ENCODE measurements around the gene ZEB1. TPM values are rescaled to one million over a fixed set of nuclear protein-coding genes. Genes with fewer than 3 reads are reported as not detected.

Gene ZEB1
- total RNA-seq, 5 donors from 2014 or later (not counting 1 experiment from before 2014, with no cell fraction given) = 39.9 to 125 (median 48.4) TPM

DNA sequence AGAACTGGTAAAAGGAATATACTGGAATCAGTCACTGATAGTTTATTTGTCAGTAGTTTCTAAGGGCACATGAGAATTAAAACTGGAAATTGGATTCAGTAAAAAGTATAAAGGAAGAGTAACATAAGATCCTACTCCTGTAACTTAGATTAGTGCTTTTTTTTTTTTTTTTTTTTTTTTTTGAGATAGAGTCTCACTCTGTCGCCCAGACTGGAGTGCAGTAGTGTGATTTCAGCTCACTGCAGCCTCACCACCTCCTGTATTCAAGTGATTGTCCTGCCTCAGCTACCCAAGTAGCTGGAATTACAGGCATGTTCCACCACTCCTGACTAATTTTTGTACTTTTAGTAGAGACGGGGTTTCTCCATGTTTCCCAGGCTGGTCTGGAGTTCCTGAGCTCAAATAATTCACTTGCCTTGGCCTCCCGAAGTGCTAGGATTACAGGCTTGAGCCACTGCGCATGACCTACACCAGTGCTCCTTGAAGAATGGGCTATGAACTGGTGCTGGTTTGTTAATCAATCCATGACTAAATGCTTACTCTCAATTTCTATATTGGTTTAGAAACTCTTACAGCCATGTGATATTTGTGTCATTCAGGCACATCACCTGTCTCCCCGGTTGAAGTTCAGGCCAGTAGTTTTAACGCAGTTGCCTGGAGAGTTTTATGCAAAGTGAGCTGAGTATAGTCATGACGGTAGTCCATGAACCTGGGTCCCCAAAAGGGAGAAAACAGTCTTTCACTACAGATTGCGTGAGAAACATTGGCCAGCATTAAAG is 65.0 kb downstream of the ZEB1 start:
- Mint-ChIP-seq H3K27me3 (no peaks in the 10 kb centered on the region), H3K4me1 (peaks cover 38 to 46% (median 41%) of the 10 kb centered on the region in 3 donors), H3K27ac (no peak overlapping the region), H3K9me3 (no peaks in the 10 kb centered on the region), H3K36me3 (peaks cover 23% of the 10 kb centered on the region), H3K4me3 (no peak overlapping the region)
- Histone ChIP-seq H3K27ac (ENCODE audit: low read length) (no peak overlapping the region), H3K36me3 (ENCODE audit: control insufficient read depth in 2 of 2, extremely low read depth in 1 of 2, insufficient read depth in 1 of 2, low read length in 1 of 2) (peaks cover 0 to 5% of the 10 kb centered on the region in 2 donors), H3K4me1 (ENCODE audit: control insufficient read depth in 1 of 2, extremely low read depth in 1 of 2, insufficient read depth in 2 of 2, low read length in 2 of 2) (no peaks in the 10 kb centered on the region), H3K9me3 (no peaks in the 10 kb centered on the region), H3K27me3 (replicated peaks in 1 of 2; ENCODE audit: control insufficient read depth in 2 of 2, extremely low read depth in 1 of 2, insufficient read depth in 2 of 2, low read length in 1 of 2) (no peaks in the 10 kb centered on the region), H3K4me3 (ENCODE audit: control insufficient read depth in 1 of 2, extremely low read depth in 1 of 2, low read length in 1 of 2) (no peak overlapping the region)
- no CpG with 5 or more reads among the region's 8 CpGs for WGBS (ENCODE audit: insufficient coverage)
- POLR2A ChIA-PET = no interaction called here
- CTCF ChIA-PET = no interaction called here
- ATAC-seq (replicated peaks in 1 of 4) (peak in 1 of 4 experiments; percentile 19), DNase-seq (no peak)

DNA sequence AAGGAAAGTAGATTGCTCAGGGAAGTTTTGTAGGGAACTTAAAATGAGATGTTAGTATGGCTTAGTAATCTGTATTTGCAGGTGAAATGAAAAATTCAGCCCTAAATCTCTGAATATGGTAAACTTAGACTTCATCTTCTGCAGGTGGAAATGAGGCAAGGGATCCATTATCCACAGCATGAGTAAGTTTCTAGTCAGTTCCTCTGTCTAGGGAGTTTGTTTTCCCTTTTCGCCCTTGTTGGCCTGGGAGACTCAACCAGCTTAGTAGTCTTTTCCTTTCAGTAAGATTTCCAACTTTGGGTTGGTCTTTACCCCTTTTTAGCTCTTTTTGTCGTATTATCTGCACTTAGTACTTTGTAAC is 65.6 kb downstream of the ZEB1 start:
- Histone ChIP-seq H3K4me3 (ENCODE audit: control insufficient read depth in 1 of 2, extremely low read depth in 1 of 2, low read length in 1 of 2) (no peak overlapping the region), H3K27ac (ENCODE audit: low read length) (no peak overlapping the region), H3K9me3 (no peaks in the 10 kb centered on the region), H3K36me3 (ENCODE audit: control insufficient read depth in 2 of 2, extremely low read depth in 1 of 2, insufficient read depth in 1 of 2, low read length in 1 of 2) (peaks cover 0 to 7% of the 10 kb centered on the region in 2 donors), H3K27me3 (replicated peaks in 1 of 2; ENCODE audit: control insufficient read depth in 2 of 2, extremely low read depth in 1 of 2, insufficient read depth in 2 of 2, low read length in 1 of 2) (no peaks in the 10 kb centered on the region), H3K4me1 (ENCODE audit: control insufficient read depth in 1 of 2, extremely low read depth in 1 of 2, insufficient read depth in 2 of 2, low read length in 2 of 2) (no peaks in the 10 kb centered on the region)
- WGBS (ENCODE audit: insufficient coverage) = no CpG with 5 or more reads among the region's 2 CpGs
- ATAC-seq (replicated peaks in 1 of 4) = peak in 1 of 4 experiments; percentile 13
- H3K27ac Mint-ChIP-seq = no peak overlapping the region
- H3K4me3 Mint-ChIP-seq = no peak overlapping the region
- CTCF ChIA-PET = no interaction called here
- POLR2A ChIA-PET = no interaction called here
- H3K9me3 Mint-ChIP-seq = no peaks in the 10 kb centered on the region
- DNase-seq = no peak
- peaks cover 35 to 44% (median 36%) of the 10 kb centered on the region in 3 donors for H3K4me1 Mint-ChIP-seq
- H3K27me3 Mint-ChIP-seq = no peaks in the 10 kb centered on the region
- H3K36me3 Mint-ChIP-seq = peaks cover 28% of the 10 kb centered on the region

DNA sequence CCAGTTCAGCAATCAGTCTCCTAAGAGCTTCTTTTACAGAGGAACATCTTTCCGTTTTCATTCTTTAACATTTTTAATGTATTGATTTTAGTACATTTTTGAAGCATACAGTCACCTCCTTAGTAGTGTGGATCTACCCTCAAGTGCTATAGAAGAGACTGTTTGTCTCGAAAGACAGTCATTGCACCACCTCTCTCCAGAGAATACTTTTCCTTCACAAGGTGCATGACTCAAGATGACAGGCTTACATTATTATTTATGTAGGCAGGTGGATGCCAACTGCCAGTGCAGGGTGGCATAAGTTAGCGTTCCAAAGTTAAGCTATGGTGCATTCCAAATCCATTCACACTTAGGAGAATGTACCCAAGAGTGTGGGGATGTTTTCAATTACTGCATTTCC is 71.8 kb downstream of the ZEB1 start:
- Histone ChIP-seq H3K36me3 (ENCODE audit: control insufficient read depth in 2 of 2, extremely low read depth in 1 of 2, insufficient read depth in 1 of 2, low read length in 1 of 2) (peaks cover 0 to 12% of the 10 kb centered on the region in 2 donors), H3K27ac (ENCODE audit: low read length) (no peak overlapping the region), H3K4me3 (ENCODE audit: control insufficient read depth in 1 of 2, extremely low read depth in 1 of 2, low read length in 1 of 2) (no peak overlapping the region), H3K27me3 (replicated peaks in 1 of 2; ENCODE audit: control insufficient read depth in 2 of 2, extremely low read depth in 1 of 2, insufficient read depth in 2 of 2, low read length in 1 of 2) (no peaks in the 10 kb centered on the region), H3K4me1 (ENCODE audit: control insufficient read depth in 1 of 2, extremely low read depth in 1 of 2, insufficient read depth in 2 of 2, low read length in 2 of 2) (peaks cover 0 to 2% of the 10 kb centered on the region in 2 experiments), H3K9me3 (no peaks in the 10 kb centered on the region)
- no CpG with 5 or more reads among the region's 3 CpGs for WGBS (ENCODE audit: insufficient coverage)
- Mint-ChIP-seq H3K36me3 (peaks cover 36% of the 10 kb centered on the region), H3K27me3 (no peaks in the 10 kb centered on the region), H3K27ac (no peak overlapping the region), H3K4me3 (no peak overlapping the region), H3K4me1 (peaks cover 36 to 43% (median 42%) of the 10 kb centered on the region in 3 donors), H3K9me3 (no peaks in the 10 kb centered on the region)
- DNase-seq = no peak
- POLR2A ChIA-PET = no interaction called here
- CTCF ChIA-PET = no interaction called here
- no peak for ATAC-seq (replicated peaks in 1 of 4)

DNA sequence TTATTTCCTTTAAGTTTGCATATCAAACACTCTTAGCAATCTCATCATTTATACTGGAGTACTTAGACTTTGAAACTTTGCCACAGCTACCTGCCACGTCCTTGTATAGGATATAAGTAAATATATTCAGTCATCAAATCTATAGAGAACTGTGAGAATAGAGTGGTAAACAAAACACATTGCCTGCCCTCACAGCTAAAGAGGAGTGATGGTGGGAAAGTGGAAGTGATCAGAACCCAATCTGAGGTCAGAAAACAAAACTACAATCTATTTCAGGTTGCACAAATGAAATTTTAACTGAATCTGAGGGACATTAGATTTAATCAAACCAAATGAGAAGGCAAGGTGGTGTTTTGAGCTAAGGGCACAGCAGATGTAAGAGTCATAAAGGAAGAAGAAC is 74.8 kb downstream of the ZEB1 start:
- Histone ChIP-seq H3K4me1 (ENCODE audit: control insufficient read depth in 1 of 2, extremely low read depth in 1 of 2, insufficient read depth in 2 of 2, low read length in 2 of 2) (peaks cover 0 to 2% of the 10 kb centered on the region in 2 experiments), H3K27me3 (replicated peaks in 1 of 2; ENCODE audit: control insufficient read depth in 2 of 2, extremely low read depth in 1 of 2, insufficient read depth in 2 of 2, low read length in 1 of 2) (no peaks in the 10 kb centered on the region), H3K4me3 (ENCODE audit: control insufficient read depth in 1 of 2, extremely low read depth in 1 of 2, low read length in 1 of 2) (no peak overlapping the region), H3K36me3 (ENCODE audit: control insufficient read depth in 2 of 2, extremely low read depth in 1 of 2, insufficient read depth in 1 of 2, low read length in 1 of 2) (peaks cover 0 to 8% of the 10 kb centered on the region in 2 donors), H3K27ac (ENCODE audit: low read length) (no peak overlapping the region), H3K9me3 (no peaks in the 10 kb centered on the region)
- no peaks in the 10 kb centered on the region for H3K9me3 Mint-ChIP-seq
- DNase-seq (no peak), ATAC-seq (replicated peaks in 1 of 4) (no peak)
- H3K4me1 Mint-ChIP-seq = peaks cover 45 to 57% (median 47%) of the 10 kb centered on the region in 3 donors
- H3K36me3 Mint-ChIP-seq = peaks cover 28% of the 10 kb centered on the region
- H3K27me3 Mint-ChIP-seq = no peaks in the 10 kb centered on the region
- ChIA-PET POLR2A (interaction anchor here in 1 of 2 donors (0.5 kb wide), 1 partner anchor 37 kb away, joined by 3 read pairs; no protein-coding TSS in a partner anchor), CTCF (interaction anchor here (0.5 to 0.7 kb wide), 4 partner anchors 73 to 507 kb away, joined by 3 to 4 read pairs (median 3); no protein-coding TSS in a partner anchor)
- H3K27ac Mint-ChIP-seq = no peak overlapping the region
- WGBS (ENCODE audit: insufficient coverage) = no CpG with 5 or more reads among the region's 1 CpG
- H3K4me3 Mint-ChIP-seq = no peak overlapping the region

DNA sequence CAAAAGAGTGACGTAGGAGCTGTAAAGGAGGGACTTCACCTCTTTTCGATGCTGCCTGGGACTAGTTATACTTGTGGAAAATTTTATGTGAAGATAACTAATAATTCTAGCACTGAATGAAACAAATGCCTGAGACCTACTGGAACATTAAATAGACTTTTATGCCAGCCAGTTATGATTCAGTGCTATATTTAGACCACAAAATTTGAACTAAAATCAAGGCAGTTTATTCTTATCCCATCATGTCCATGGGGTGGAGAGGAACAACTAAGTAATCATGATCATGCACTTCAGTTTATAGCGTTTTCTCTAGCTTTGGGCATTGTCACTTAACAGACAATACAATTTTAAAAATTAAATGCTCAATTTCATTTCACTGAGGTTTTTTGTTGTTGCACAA is 76.7 kb downstream of the ZEB1 start:
- no CpG with 5 or more reads among the region's 3 CpGs for WGBS (ENCODE audit: insufficient coverage)
- Histone ChIP-seq H3K27ac (ENCODE audit: low read length) (no peak overlapping the region), H3K4me1 (ENCODE audit: control insufficient read depth in 1 of 2, extremely low read depth in 1 of 2, insufficient read depth in 2 of 2, low read length in 2 of 2) (peaks cover 2 to 3% of the 10 kb centered on the region in 2 experiments), H3K9me3 (no peaks in the 10 kb centered on the region), H3K27me3 (replicated peaks in 1 of 2; ENCODE audit: control insufficient read depth in 2 of 2, extremely low read depth in 1 of 2, insufficient read depth in 2 of 2, low read length in 1 of 2) (no peaks in the 10 kb centered on the region), H3K4me3 (ENCODE audit: control insufficient read depth in 1 of 2, extremely low read depth in 1 of 2, low read length in 1 of 2) (no peak overlapping the region), H3K36me3 (ENCODE audit: control insufficient read depth in 2 of 2, extremely low read depth in 1 of 2, insufficient read depth in 1 of 2, low read length in 1 of 2) (peaks cover 0 to 2% of the 10 kb centered on the region in 2 donors)
- peaks cover 53 to 60% (median 53%) of the 10 kb centered on the region in 3 donors for H3K4me1 Mint-ChIP-seq
- H3K9me3 Mint-ChIP-seq = no peaks in the 10 kb centered on the region
- no peak overlapping the region for H3K27ac Mint-ChIP-seq
- H3K27me3 Mint-ChIP-seq = no peaks in the 10 kb centered on the region
- H3K4me3 Mint-ChIP-seq = no peak overlapping the region
- ChIA-PET CTCF (no interaction called here), POLR2A (no interaction called here)
- no peak for DNase-seq
- ATAC-seq (replicated peaks in 1 of 4) = peak in 1 of 4 experiments; percentile 6
- peaks cover 22% of the 10 kb centered on the region for H3K36me3 Mint-ChIP-seq

DNA sequence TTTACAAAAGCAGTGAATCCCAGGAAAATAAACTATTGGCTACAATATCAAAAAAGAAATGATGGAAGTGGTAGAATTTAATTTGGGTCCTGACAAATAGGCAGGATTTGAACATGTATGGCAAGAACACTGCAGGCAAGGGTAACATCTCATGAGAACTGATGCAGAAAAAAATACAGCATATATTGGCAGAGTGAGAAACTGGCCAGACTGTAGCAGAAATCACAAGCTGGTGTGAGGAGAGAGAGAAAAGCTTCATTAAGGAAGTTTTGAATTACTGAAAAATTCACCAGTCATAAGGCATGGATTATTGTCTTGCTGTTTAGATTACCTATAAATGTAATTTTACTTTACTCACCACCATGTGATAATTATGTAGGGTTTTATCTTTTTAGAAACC is 77.4 kb downstream of the ZEB1 start:
- no peak overlapping the region for H3K27ac Mint-ChIP-seq

More for the DNA sequence above, 77.4 kb downstream of the ZEB1 start:
- POLR2A ChIA-PET = interaction anchor here (0.6 to 1.2 kb wide), 3 partner anchors 22 to 698 kb away, joined by 3 to 4 read pairs (median 3); no protein-coding TSS in a partner anchor
- DNase-seq (no peak), ATAC-seq (replicated peaks in 1 of 4) (no peak)
- no peaks in the 10 kb centered on the region for H3K9me3 ChIP-seq
- CTCF ChIA-PET = no interaction called here
- no peaks in the 10 kb centered on the region for H3K27me3 ChIP-seq (replicated peaks in 1 of 2; ENCODE audit: control insufficient read depth in 2 of 2, extremely low read depth in 1 of 2, insufficient read depth in 2 of 2, low read length in 1 of 2)
- no peaks in the 10 kb centered on the region for H3K27me3 Mint-ChIP-seq
- H3K4me1 ChIP-seq (ENCODE audit: control insufficient read depth in 1 of 2, extremely low read depth in 1 of 2, insufficient read depth in 2 of 2, low read length in 2 of 2) = peaks cover 2 to 3% of the 10 kb centered on the region in 2 experiments
- no peak overlapping the region for H3K4me3 ChIP-seq (ENCODE audit: control insufficient read depth in 1 of 2, extremely low read depth in 1 of 2, low read length in 1 of 2)
- no peak overlapping the region for H3K27ac ChIP-seq (ENCODE audit: low read length)
- H3K36me3 ChIP-seq (ENCODE audit: control insufficient read depth in 2 of 2, extremely low read depth in 1 of 2, insufficient read depth in 1 of 2, low read length in 1 of 2) = no peaks in the 10 kb centered on the region
- peaks cover 51 to 60% (median 53%) of the 10 kb centered on the region in 3 donors for H3K4me1 Mint-ChIP-seq
- no peak overlapping the region for H3K4me3 Mint-ChIP-seq
- H3K9me3 Mint-ChIP-seq = no peaks in the 10 kb centered on the region
- peaks cover 18% of the 10 kb centered on the region for H3K36me3 Mint-ChIP-seq

Data from T-cell (primary cell).